ENCODE measurements around the gene NINJ2. TPM values are rescaled to one million over a fixed set of nuclear protein-coding genes. Genes with fewer than 3 reads are reported as not detected.

The NINJ2 gene
- total RNA-seq, 2 experiments from 2014 or later: 1.1 to 3.4 TPM

- intact Hi-C loops (cut with DNase I, micrococcal nuclease): no loop called here
- Histone ChIP-seq H3K27ac (ENCODE audit: low read depth in 1 of 2, low read length in 2 of 2) (no peak overlapping the region), H3K4me1 (ENCODE audit: insufficient read depth, low read length) (peaks cover 45% of the 10 kb centered on the region), H3K9me3 (ENCODE audit: control insufficient read depth in 1 of 2, insufficient read depth in 1 of 2, low read length in 2 of 2) (no peaks in the 10 kb centered on the region), H3K36me3 (ENCODE audit: insufficient read depth, low read length) (no peaks in the 10 kb centered on the region), H3K27me3 (ENCODE audit: control insufficient read depth in 1 of 2, insufficient read depth in 2 of 2, low read length in 2 of 2) (no peaks in the 10 kb centered on the region), H3K4me3 (ENCODE audit: low read length) (no peak overlapping the region)
- Mint-ChIP-seq H3K4me3 (no peak overlapping the region), H3K27me3 (no peaks in the 10 kb centered on the region), H3K4me1 (ENCODE audit: low read depth) (peaks cover 53% of the 10 kb centered on the region), H3K27ac (peak overlapping the region; percentile 24), H3K36me3 (ENCODE audit: low read depth) (no peaks in the 10 kb centered on the region), H3K9me3 (no peaks in the 10 kb centered on the region)
- no peak for TF ChIP-seq CTCF (IDR thresholded peaks at IDR 0.05)
- ATAC-seq (ENCODE audit: poor library complexity): peak; percentile 66
- ChIA-PET POLR2A (interaction anchor here (1.4 to 3.0 kb wide), 4 partner anchors 12 to 194 kb away, joined by 3 to 12 read pairs (median 6); partner anchors contain the start of gene WNK1), CTCF (interaction anchor here (1.6 kb wide), 1 partner anchor 13 kb away, joined by 5 read pairs; no protein-coding TSS in a partner anchor)
- DNase-seq: peak in 2 of 14 experiments; percentile 26 to 31
These were observed 43.9 kb downstream of the NINJ2 start for GRCh38 chr12:619346-619745.

- TF ChIP-seq CTCF (IDR thresholded peaks at IDR 0.05): no peak
- no peak for DNase-seq
- ChIA-PET CTCF (no interaction called here), POLR2A (interaction anchor here (1.5 kb wide), 1 partner anchor 134 kb away, joined by 6 read pairs; the partner anchor contains the start of gene WNK1)
- Mint-ChIP-seq H3K27me3 (no peaks in the 10 kb centered on the region), H3K4me3 (no peak overlapping the region), H3K9me3 (no peaks in the 10 kb centered on the region), H3K27ac (no peak overlapping the region), H3K4me1 (ENCODE audit: low read depth) (peaks cover 49% of the 10 kb centered on the region), H3K36me3 (ENCODE audit: low read depth) (no peaks in the 10 kb centered on the region)
- Histone ChIP-seq H3K9me3 (ENCODE audit: control insufficient read depth in 1 of 2, insufficient read depth in 1 of 2, low read length in 2 of 2) (no peaks in the 10 kb centered on the region), H3K4me3 (ENCODE audit: low read length) (no peak overlapping the region), H3K27ac (ENCODE audit: low read depth in 1 of 2, low read length in 2 of 2) (no peak overlapping the region), H3K27me3 (ENCODE audit: control insufficient read depth in 1 of 2, insufficient read depth in 2 of 2, low read length in 2 of 2) (no peaks in the 10 kb centered on the region), H3K4me1 (ENCODE audit: insufficient read depth, low read length) (peaks cover 47% of the 10 kb centered on the region), H3K36me3 (ENCODE audit: insufficient read depth, low read length) (no peaks in the 10 kb centered on the region)
- intact Hi-C loops (cut with DNase I, micrococcal nuclease): no loop called here
- ATAC-seq (ENCODE audit: poor library complexity): no peak
These were observed 44.6 kb downstream of the NINJ2 start for GRCh38 chr12:618605-619004.

- CTCF ChIA-PET: no interaction called here
- Histone ChIP-seq H3K27ac (ENCODE audit: low read depth in 1 of 2, low read length in 2 of 2) (no peak overlapping the region), H3K4me3 (ENCODE audit: low read length) (no peak overlapping the region), H3K4me1 (ENCODE audit: insufficient read depth, low read length) (peaks cover 35% of the 10 kb centered on the region), H3K27me3 (ENCODE audit: control insufficient read depth in 1 of 2, insufficient read depth in 2 of 2, low read length in 2 of 2) (no peaks in the 10 kb centered on the region), H3K9me3 (ENCODE audit: control insufficient read depth in 1 of 2, insufficient read depth in 1 of 2, low read length in 2 of 2) (no peaks in the 10 kb centered on the region), H3K36me3 (ENCODE audit: insufficient read depth, low read length) (no peaks in the 10 kb centered on the region)
- Mint-ChIP-seq H3K4me3 (no peak overlapping the region), H3K27me3 (no peaks in the 10 kb centered on the region), H3K9me3 (no peaks in the 10 kb centered on the region), H3K4me1 (ENCODE audit: low read depth) (peaks cover 38% of the 10 kb centered on the region), H3K27ac (no peak overlapping the region), H3K36me3 (ENCODE audit: low read depth) (no peaks in the 10 kb centered on the region)
- POLR2A ChIA-PET: interaction anchor here (0.6 kb wide), 1 partner anchor 561 kb away, joined by 4 read pairs; no protein-coding TSS in a partner anchor
- peak in 2 of 14 experiments; percentile 43 to 54 for DNase-seq
- no peak for TF ChIP-seq CTCF (IDR thresholded peaks at IDR 0.05)
- intact Hi-C loops (cut with DNase I, micrococcal nuclease): no loop called here
- ATAC-seq (ENCODE audit: poor library complexity): no peak
These were observed 45.8 kb downstream of the NINJ2 start for GRCh38 chr12:617304-617915.

Measured in CD4-positive, alpha-beta T cell (primary cell).